Measurements from ENCODE around the gene ROR1. TPM values are rescaled to one million over a fixed set of nuclear protein-coding genes. Genes with fewer than 3 reads are reported as not detected.

ROR1 gene
- total RNA-seq, 1 experiment from 2014 or later, result 2.7 TPM

GRCh38 chr1:64043288-64043687, 269.5 kb downstream of the ROR1 start:
- Histone ChIP-seq H3K79me2 (ENCODE audit: insufficient read depth, low read length) (no peaks in the 10 kb centered on the region), H4K20me1 (ENCODE audit: insufficient read depth) (no peaks in the 10 kb centered on the region), H3K4me2 (ENCODE audit: low read length) (no peak overlapping the region), H3K27me3 (ENCODE audit: insufficient read depth, low read length) (no peaks in the 10 kb centered on the region), H3K9ac (ENCODE audit: low read length) (no peak overlapping the region), H3K9me2 (ENCODE audit: insufficient read depth) (no peaks in the 10 kb centered on the region), H3K27ac (ENCODE audit: low read depth, low read length) (no peak overlapping the region), H2AFZ (ENCODE audit: low read depth, low read length, poor library complexity, severe bottlenecking) (no peak overlapping the region), H3K9me3 (ENCODE audit: control insufficient read depth in 1 of 2, insufficient read depth in 1 of 2, low read depth in 1 of 2, low read length in 2 of 2) (no peaks in the 10 kb centered on the region), H3K36me3 (ENCODE audit: control insufficient read depth in 1 of 2, insufficient read depth in 2 of 2, low read length in 2 of 2) (no peaks in the 10 kb centered on the region), H3K4me1 (ENCODE audit: control insufficient read depth in 1 of 2, insufficient read depth in 2 of 2, low read length in 2 of 2) (peaks cover 7 to 9% of the 10 kb centered on the region in 2 experiments; a peak in 3 of 4 replicates), H3K4me3 (replicated peaks in 1 of 2; ENCODE audit: low read depth in 1 of 2, low read length in 2 of 2) (no peak overlapping the region)
- ChIA-PET RAD21 (ENCODE audit: low non-redundant PET in 1 of 2, low total read pairs in 2 of 2, uncharacterized antibody in 2 of 2, unreplicated experiment in 2 of 2) (no interaction called here), CTCF (no interaction called here), POLR2A (no interaction called here)
- TF ChIP-seq SP1 (IDR thresholded peaks at IDR 0.05; ENCODE audit: low read depth), result no peak
- TF ChIP-seq CBX3 (IDR thresholded peaks at IDR 0.05; ENCODE audit: low read depth), result no peak
- no peak for TF ChIP-seq SRF (IDR thresholded peaks at IDR 0.05; ENCODE audit: low read depth)
- TF ChIP-seq EGR1 (IDR thresholded peaks at IDR 0.05; ENCODE audit: low read depth), result no peak
- TF ChIP-seq YY1 (IDR thresholded peaks at IDR 0.05; ENCODE audit: extremely low read depth, insufficient replicate concordance, low read depth, low read length), result no peak
- TF ChIP-seq POLR2A (IDR thresholded peaks at IDR 0.05; ENCODE audit: borderline replicate concordance, extremely low read depth, insufficient read depth, insufficient read length), result no peak
- no peak for TF ChIP-seq EZH2 (IDR thresholded peaks at IDR 0.05)
- TF ChIP-seq FOSL1 (IDR thresholded peaks at IDR 0.05; ENCODE audit: low read depth), result no peak
- TF ChIP-seq TCF7L2 (IDR thresholded peaks at IDR 0.05; ENCODE audit: borderline replicate concordance, extremely low read depth, insufficient read depth, insufficient read length), result no peak
- no peak for DNase-seq (ENCODE audit: low read depth, low spot score)
- no peak for ATAC-seq
- intact Hi-C loops (cut with micrococcal nuclease), result no loop called here
- BruUV-seq (replicated peaks), result no TSS peak

- intact Hi-C loops (cut with micrococcal nuclease), result no loop called here
These were observed 270.2 kb downstream of the ROR1 start for GRCh38 chr1:64043976-64044375.

More at GRCh38 chr1:64043976-64044375, 270.2 kb downstream of the ROR1 start:
- POLR2A ChIA-PET, result no interaction called here
- H3K4me3 ChIP-seq (replicated peaks in 1 of 2; ENCODE audit: low read depth in 1 of 2, low read length in 2 of 2), result no peak overlapping the region
- H3K79me2 ChIP-seq (ENCODE audit: insufficient read depth, low read length), result no peaks in the 10 kb centered on the region
- no peak for DNase-seq (ENCODE audit: low read depth, low spot score)
- peaks cover 7 to 8% of the 10 kb centered on the region in 2 experiments; a peak in 3 of 4 replicates for H3K4me1 ChIP-seq (ENCODE audit: control insufficient read depth in 1 of 2, insufficient read depth in 2 of 2, low read length in 2 of 2)
- H3K9me2 ChIP-seq (ENCODE audit: insufficient read depth), result no peaks in the 10 kb centered on the region
- no peak overlapping the region for H3K4me2 ChIP-seq (ENCODE audit: low read length)
- H4K20me1 ChIP-seq (ENCODE audit: insufficient read depth), result no peaks in the 10 kb centered on the region
- H3K36me3 ChIP-seq (ENCODE audit: control insufficient read depth in 1 of 2, insufficient read depth in 2 of 2, low read length in 2 of 2), result no peaks in the 10 kb centered on the region
- H3K9me3 ChIP-seq (ENCODE audit: control insufficient read depth in 1 of 2, insufficient read depth in 1 of 2, low read depth in 1 of 2, low read length in 2 of 2), result no peaks in the 10 kb centered on the region
- ATAC-seq, result no peak
- CTCF ChIA-PET, result no interaction called here
- TF ChIP-seq POLR2AphosphoS5 (IDR thresholded peaks at IDR 0.05; ENCODE audit: low read depth, low read length) (no peak), EZH2phosphoT487 (IDR thresholded peaks at IDR 0.05; ENCODE audit: borderline replicate concordance) (no peak), ATF3 (IDR thresholded peaks at IDR 0.05) (no peak), ZFX (IDR thresholded peaks at IDR 0.05) (no peak), ELF1 (IDR thresholded peaks at IDR 0.05; ENCODE audit: borderline replicate concordance, low read depth) (no peak), REST (IDR thresholded peaks at IDR 0.05; ENCODE audit: low read depth) (no peak), YY1 (IDR thresholded peaks at IDR 0.05; ENCODE audit: extremely low read depth, insufficient replicate concordance, low read depth, low read length) (no peak), FOSL1 (IDR thresholded peaks at IDR 0.05; ENCODE audit: low read depth) (no peak), EGR1 (IDR thresholded peaks at IDR 0.05; ENCODE audit: low read depth) (no peak), MAX (IDR thresholded peaks at IDR 0.05) (no peak), SP1 (IDR thresholded peaks at IDR 0.05; ENCODE audit: low read depth) (no peak), CBX3 (IDR thresholded peaks at IDR 0.05; ENCODE audit: low read depth) (no peak), RAD21 (IDR thresholded peaks at IDR 0.05; ENCODE audit: low read depth) (no peak)
- H2AFZ ChIP-seq (ENCODE audit: low read depth, low read length, poor library complexity, severe bottlenecking), result no peak overlapping the region
- no TSS peak for BruUV-seq (replicated peaks)
- no peaks in the 10 kb centered on the region for H3K27me3 ChIP-seq (ENCODE audit: insufficient read depth, low read length)
- RAD21 ChIA-PET (ENCODE audit: low non-redundant PET in 1 of 2, low total read pairs in 2 of 2, uncharacterized antibody in 2 of 2, unreplicated experiment in 2 of 2), result no interaction called here
- no peak overlapping the region for H3K9ac ChIP-seq (ENCODE audit: low read length)
- no peak overlapping the region for H3K27ac ChIP-seq (ENCODE audit: low read depth, low read length)

Measured in HCT116 (cell line).